Measurements from ENCODE around the gene ATAT1.
A peak's percentile ranks its signal among the peaks of the same experiment; 100 is the strongest.

The ATAT1 gene

DNA sequence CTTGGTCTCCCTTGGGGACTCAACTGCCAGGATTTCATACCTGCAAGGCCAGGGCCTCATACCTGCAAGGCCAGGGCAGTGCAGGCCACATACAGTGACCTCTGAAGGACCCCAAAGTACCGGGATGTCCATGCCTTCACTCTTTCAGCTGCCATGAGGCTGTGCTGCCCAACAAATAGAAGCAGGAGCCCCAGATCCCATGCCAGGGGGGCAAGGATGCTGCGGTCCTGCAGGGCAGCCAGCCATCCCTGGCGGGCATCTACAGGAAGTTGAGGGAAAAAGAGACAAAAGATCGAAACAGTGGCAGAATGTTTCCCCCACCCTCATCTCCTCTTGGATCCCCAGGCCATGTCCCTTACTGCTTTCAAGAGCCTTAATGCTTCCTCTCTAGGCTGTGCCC is 63.3 kb downstream of the ATAT1 start:
- Histone ChIP-seq H3K4me3 (ENCODE audit: low read depth, low read length) (peak overlapping the region; percentile 86), H3K27ac (no peak overlapping the region), H3K27me3 (replicated peaks) (no peaks in the 10 kb centered on the region), H3K36me3 (replicated peaks) (peaks cover 5% of the 10 kb centered on the region)
- DNase-seq = no peak
- TF ChIP-seq, protein P1, sequence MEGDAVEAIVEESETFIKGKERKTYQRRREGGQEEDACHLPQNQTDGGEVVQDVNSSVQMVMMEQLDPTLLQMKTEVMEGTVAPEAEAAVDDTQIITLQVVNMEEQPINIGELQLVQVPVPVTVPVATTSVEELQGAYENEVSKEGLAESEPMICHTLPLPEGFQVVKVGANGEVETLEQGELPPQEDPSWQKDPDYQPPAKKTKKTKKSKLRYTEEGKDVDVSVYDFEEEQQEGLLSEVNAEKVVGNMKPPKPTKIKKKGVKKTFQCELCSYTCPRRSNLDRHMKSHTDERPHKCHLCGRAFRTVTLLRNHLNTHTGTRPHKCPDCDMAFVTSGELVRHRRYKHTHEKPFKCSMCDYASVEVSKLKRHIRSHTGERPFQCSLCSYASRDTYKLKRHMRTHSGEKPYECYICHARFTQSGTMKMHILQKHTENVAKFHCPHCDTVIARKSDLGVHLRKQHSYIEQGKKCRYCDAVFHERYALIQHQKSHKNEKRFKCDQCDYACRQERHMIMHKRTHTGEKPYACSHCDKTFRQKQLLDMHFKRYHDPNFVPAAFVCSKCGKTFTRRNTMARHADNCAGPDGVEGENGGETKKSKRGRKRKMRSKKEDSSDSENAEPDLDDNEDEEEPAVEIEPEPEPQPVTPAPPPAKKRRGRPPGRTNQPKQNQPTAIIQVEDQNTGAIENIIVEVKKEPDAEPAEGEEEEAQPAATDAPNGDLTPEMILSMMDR (IDR thresholded peaks at IDR 0.05; ENCODE audit: low read depth, low read length, missing control alignments) = no peak
- in situ Hi-C loops (cut with HindIII; ENCODE audit: low pct_ligation_motif_present, low sequenced_read_pairs) = no loop called here

DNA sequence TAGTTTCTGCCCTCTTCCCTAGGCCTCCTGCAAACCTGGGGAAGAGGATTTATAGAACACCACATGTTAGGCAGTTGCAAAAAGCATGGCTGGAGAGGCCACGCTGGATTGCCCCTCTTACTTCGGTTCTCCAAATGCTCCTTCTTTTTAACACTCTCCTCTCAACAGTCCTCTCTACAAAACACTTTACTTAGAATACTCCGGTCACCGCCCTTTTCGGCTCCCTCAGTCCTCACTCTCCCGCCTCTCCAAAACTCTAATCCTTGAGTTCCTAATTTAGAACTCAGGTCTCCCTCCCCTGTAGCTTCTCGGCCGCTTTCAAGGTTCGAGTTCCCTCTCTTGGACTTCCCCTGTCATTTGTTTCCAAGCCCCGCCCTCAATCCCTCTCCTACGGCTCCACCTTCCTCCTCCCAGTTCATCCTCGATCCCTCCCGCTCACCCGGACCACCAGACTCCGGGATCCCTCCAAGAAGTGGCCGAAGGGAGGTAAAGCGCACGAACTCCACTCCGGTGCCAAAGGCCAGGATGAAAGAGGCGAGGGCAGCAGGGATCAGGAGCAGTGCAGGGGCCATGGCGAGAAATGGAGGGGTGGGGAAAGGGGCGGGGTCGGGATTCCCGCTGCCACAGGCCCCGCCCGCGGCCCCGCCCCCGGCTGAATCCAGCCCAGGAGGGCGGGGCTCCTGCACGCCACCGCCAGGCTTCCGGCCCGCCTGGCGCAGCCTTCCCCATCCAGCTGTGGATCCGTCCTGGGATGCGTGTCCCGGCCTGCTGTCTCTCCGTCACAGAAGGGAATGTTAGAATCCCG is 63.9 kb downstream of the ATAT1 start, which contains the start of gene NRM:
Gene NRM, minus strand, starts transcription at position 582 of the 805 bp plus-strand sequence. Its CDS starts 10 bp downstream, at position 572.
- peak; percentile 62 for DNase-seq
- Histone ChIP-seq H3K4me3 (ENCODE audit: low read depth, low read length) (peak within 1 kb of the TSS; percentile 86), H3K36me3 (replicated peaks) (peaks cover under 1% of the 10 kb centered on the region), H3K27me3 (replicated peaks) (no peaks in the 10 kb centered on the region), H3K27ac (peak within 1 kb of the TSS; percentile 48)
- TF ChIP-seq, protein P1 (IDR thresholded peaks at IDR 0.05; ENCODE audit: low read depth, low read length, missing control alignments) = no peak
- in situ Hi-C loops (cut with HindIII; ENCODE audit: low pct_ligation_motif_present, low sequenced_read_pairs) = no loop called here

DNA sequence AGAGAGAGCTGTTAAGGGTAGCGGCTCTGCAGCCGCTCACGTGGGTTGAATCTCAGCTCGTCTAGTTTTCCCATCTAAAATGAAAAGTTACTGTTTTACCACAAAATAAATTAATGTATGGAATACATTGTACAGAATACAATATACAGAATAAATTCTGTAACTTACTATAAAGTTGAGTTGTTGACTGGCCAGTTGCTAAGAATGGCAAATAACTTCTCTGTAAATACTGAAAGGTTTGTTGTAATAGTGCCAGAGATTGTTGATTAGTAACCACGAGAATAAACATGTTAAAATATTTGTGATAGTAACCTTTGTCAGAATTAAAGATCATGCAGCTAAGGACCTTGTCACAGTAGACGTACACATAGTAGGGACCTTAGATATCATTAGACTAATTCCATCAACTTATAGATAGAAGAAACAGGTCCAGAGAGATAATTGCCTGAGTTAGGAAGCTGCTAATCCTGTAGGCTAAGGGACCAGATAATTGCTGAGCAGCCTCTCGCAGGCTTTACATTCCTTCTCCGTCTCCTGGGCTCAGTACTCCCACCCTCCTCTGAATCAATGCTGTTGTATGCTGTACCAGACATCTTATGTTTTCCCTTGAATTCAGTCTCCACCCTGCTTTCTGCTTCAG is 64.7 kb downstream of the ATAT1 start:
- DNase-seq = no peak
- TF ChIP-seq, protein P1 (IDR thresholded peaks at IDR 0.05; ENCODE audit: low read depth, low read length, missing control alignments) = no peak
- in situ Hi-C loops (cut with HindIII; ENCODE audit: low pct_ligation_motif_present, low sequenced_read_pairs) = no loop called here
- Histone ChIP-seq H3K36me3 (replicated peaks) (no peaks in the 10 kb centered on the region), H3K4me3 (ENCODE audit: low read depth, low read length) (peak overlapping the region; percentile 86), H3K27ac (peak overlapping the region; percentile 48), H3K27me3 (replicated peaks) (no peaks in the 10 kb centered on the region)
